Stomach (tissue), 9 donors: ENCODE results near the gene GRID2IP. TPM values are rescaled to one million over a fixed set of nuclear protein-coding genes. Genes with fewer than 3 reads are reported as not detected.

Source experiments
- DNase-seq, 2 donors: peaks; one replicate each; pipeline versions ENCODE4 v3.0.0 to v3.0.0-alpha.2; 2013 to 2019
- H3K27ac ChIP-seq, 5 donors: fragments of 200-600 bp in 4 of 5; sonication (generic) in 4 of 5; one replicate each; pipeline ENCODE4 v1.5.1; 2013 to 2019; ENCODE audit warnings: mild to moderate bottlenecking in 1 of 5, moderate library complexity in 1 of 5
- H3K27me3 ChIP-seq, 3 donors: fragments of 200-600 bp; sonication (generic); one replicate each; pipeline ENCODE4 v1.5.1; 2017 to 2019; ENCODE audit warnings: mixed run types in 1 of 3
- H3K36me3 ChIP-seq, 4 donors: fragments of 200-600 bp; sonication (generic); 1 replicate in 3 of 4; 2 replicates in 1 of 4; pipeline ENCODE4 v1.5.1; 2016 to 2019
- H3K4me1 ChIP-seq, 4 donors: fragments of 200-600 bp; sonication (generic); one replicate each; pipeline ENCODE4 v1.5.1; 2016 to 2019
- H3K4me3 ChIP-seq, 4 donors: fragments of 200-600 bp; sonication (generic) in 3 of 4; one replicate each; pipeline ENCODE4 v1.5.1; 2016 to 2019; ENCODE audit warnings: mild to moderate bottlenecking in 1 of 4
- H3K9me3 ChIP-seq, 4 donors: fragments of 200-600 bp; sonication (generic); one replicate each; pipeline ENCODE4 v1.5.1; 2016 to 2019
- EP300 ChIP-seq: sonication (generic); formaldehyde crosslinking; IDR thresholded peaks from one replicate; pipeline ENCODE4 v1.6.1; 2017; ENCODE audit warnings: antibody characterized with exemption
- POLR2A ChIP-seq, 4 donors: fragments of 450-650 bp; IDR thresholded peaks; one replicate each; pipeline ENCODE4 v1.6.1; 2016; ENCODE audit warnings: antibody characterized with exemption in 4 of 4, control low read depth in 2 of 4, mild to moderate bottlenecking in 1 of 4, moderate library complexity in 1 of 4
- POLR2AphosphoS5 ChIP-seq, 3 donors: sonication (generic); formaldehyde crosslinking; IDR thresholded peaks; one replicate each; pipeline ENCODE4 v1.6.1; 2016; ENCODE audit warnings: antibody characterized with exemption in 3 of 3
- WGBS, 5 donors: extraction: QIAGEN DNeasy Blood & Tissue Kit in 3 of 5; methylation state at CpG; one replicate each; pipeline versions ENCODE4 v1.1.5 to v1.1.7; 2013 to 2018; 5-methylcytosine and 5-hydroxymethylcytosine counted together
- intact Hi-C: fragments of 100-400 bp; cut with DNase I; formaldehyde crosslinking; loops from one replicate; pipeline ENCODE4 v1.15.1; 2023; ENCODE audit warnings: low total_unique reads
- polyA plus RNA-seq, 3 donors: library from polyadenylated mRNA; stranded (reverse); fragments of 200-250 nt; gene quantifications; one replicate each; pipeline ENCODE4 v1.2.3, GENCODE V29; 2013
- total RNA-seq, 5 donors: library from RNA; depleted of rRNA; stranded (reverse); fragments of >200 nt; gene quantifications; one replicate each; pipeline versions ENCODE4 v1.1.0 to v1.2.3, GENCODE V29; 2014 to 2016
- TF ChIP-seq, protein P1 (sequence below), 7 experiments: fragments of 450-650 bp in 4 of 7; fragments of 200-600 bp in 3 of 7; sonication (generic) in 3 of 7; IDR thresholded peaks; one replicate each; pipeline ENCODE4 v1.5.1; 2016 to 2019; ENCODE audit warnings: antibody characterized with exemption in 7 of 7, control low read depth in 2 of 7, mild to moderate bottlenecking in 1 of 7
- donor health status: healthy with polysubstance abuse.
- donor health status: Bipolar disorder and iron deficiency.
- donor health status: healthy.

GRID2IP gene
- total and polyA plus RNA-seq, 8 donors: 0.23 to 0.37 (median 0.25) TPM; not detected in 5

DNA sequence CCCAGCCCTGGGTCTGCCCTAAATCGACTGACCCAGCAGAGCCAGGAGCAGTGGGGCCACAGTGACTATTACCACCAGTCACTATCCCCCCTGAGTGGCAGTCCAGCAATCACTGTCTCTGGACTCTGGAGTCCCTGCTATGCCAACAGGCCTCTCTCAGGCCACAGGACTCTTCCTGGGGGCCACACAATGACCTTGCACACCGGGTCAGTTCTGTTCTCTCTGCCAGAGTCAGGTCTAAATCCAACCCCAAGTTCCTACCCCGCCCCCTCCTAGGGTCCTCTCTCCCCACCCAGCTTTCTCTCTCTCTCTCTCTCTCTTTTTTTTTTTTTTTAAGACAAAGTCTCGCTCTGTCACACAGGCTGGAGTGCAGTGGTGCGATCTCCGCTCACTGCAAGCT lies 21.6 kb downstream of the GRID2IP start:
- Histone ChIP-seq H3K27me3 (peaks cover 0 to 100% (median 56%) of the 10 kb centered on the region in 3 donors), H3K4me3 (no peak overlapping the region), H3K4me1 (peaks cover 9 to 23% (median 19%) of the 10 kb centered on the region in 4 donors), H3K9me3 (no peaks in the 10 kb centered on the region), H3K36me3 (no peaks in the 10 kb centered on the region), H3K27ac (no peak overlapping the region)
- TF ChIP-seq POLR2A (IDR thresholded peaks at IDR 0.05) (no peak), POLR2AphosphoS5 (IDR thresholded peaks at IDR 0.05) (no peak), EP300 (no peak)
- TF ChIP-seq, protein P1, sequence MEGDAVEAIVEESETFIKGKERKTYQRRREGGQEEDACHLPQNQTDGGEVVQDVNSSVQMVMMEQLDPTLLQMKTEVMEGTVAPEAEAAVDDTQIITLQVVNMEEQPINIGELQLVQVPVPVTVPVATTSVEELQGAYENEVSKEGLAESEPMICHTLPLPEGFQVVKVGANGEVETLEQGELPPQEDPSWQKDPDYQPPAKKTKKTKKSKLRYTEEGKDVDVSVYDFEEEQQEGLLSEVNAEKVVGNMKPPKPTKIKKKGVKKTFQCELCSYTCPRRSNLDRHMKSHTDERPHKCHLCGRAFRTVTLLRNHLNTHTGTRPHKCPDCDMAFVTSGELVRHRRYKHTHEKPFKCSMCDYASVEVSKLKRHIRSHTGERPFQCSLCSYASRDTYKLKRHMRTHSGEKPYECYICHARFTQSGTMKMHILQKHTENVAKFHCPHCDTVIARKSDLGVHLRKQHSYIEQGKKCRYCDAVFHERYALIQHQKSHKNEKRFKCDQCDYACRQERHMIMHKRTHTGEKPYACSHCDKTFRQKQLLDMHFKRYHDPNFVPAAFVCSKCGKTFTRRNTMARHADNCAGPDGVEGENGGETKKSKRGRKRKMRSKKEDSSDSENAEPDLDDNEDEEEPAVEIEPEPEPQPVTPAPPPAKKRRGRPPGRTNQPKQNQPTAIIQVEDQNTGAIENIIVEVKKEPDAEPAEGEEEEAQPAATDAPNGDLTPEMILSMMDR (IDR thresholded peaks at IDR 0.05): no peak
- intact Hi-C loops: no loop called here
- WGBS, 5 donors: 52 to 76% (median 62%) methylated on average over 5 to 6 of the region's 6 CpGs
- DNase-seq: no peak

DNA sequence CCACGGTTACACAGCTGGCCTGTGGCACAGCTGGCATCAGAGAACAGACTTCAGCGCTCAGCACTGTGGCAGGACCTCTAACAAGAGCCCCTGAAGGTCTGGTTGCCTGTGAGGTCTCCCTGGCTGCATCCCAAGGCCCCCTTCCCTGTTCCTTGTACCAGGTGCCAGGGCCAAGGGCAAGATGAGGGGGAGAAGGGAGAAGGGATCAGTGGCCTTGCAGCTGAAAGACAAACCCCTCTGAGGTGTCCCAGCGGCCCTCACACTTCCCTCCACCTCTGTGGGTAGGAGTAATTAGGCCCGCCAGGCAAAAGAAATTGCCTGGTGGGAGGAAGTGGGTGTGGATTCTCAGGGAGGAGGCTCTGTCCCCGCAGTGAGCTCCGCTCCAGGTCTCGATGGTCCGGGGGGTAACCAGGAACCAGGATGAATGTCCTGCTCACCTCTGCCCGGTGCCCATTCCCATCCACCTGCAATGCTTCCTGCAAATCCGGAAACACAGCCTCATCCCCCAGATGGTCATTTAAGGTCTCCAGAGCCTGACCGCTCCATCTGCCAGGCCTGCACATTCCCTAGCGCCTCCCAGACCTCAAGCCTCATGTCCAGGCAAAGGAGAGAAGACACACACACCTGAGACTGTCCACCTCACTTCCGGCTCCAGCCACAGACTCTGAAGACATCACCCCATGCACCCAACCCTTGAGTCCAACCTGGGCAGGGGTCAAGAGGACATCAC lies 22.7 kb downstream of the GRID2IP start:
- H3K27me3 ChIP-seq: peaks cover 0 to 100% (median 56%) of the 10 kb centered on the region in 3 donors
- no peaks in the 10 kb centered on the region for H3K9me3 ChIP-seq
- intact Hi-C loops: no loop called here
- WGBS, 5 donors: 68 to 82% (median 80%) methylated on average over 11 to 13 of the region's 13 CpGs
- H3K27ac ChIP-seq: no peak overlapping the region
- H3K36me3 ChIP-seq: no peaks in the 10 kb centered on the region
- H3K4me3 ChIP-seq: no peak overlapping the region
- peaks cover 9 to 23% (median 19%) of the 10 kb centered on the region in 4 donors for H3K4me1 ChIP-seq
- TF ChIP-seq POLR2AphosphoS5 (IDR thresholded peaks at IDR 0.05): no peak
- DNase-seq: no peak

GRCh38 chr7:6526997-6527378 lies 24.3 kb downstream of the GRID2IP start:
- Histone ChIP-seq H3K27me3 (peaks cover 0 to 97% (median 56%) of the 10 kb centered on the region in 3 donors), H3K36me3 (no peaks in the 10 kb centered on the region), H3K9me3 (no peaks in the 10 kb centered on the region), H3K27ac (no peak overlapping the region), H3K4me3 (peak overlapping the region; percentile 25 to 48 (median 42)), H3K4me1 (peaks cover 9 to 23% (median 19%) of the 10 kb centered on the region in 4 donors)
- intact Hi-C loops: no loop called here
- DNase-seq: no peak
- 24 to 42% (median 28%) methylated on average over 9 to 12 of the region's 12 CpGs for WGBS, 5 donors
- TF ChIP-seq EP300: no peak
- no peak for TF ChIP-seq POLR2AphosphoS5 (IDR thresholded peaks at IDR 0.05)
- TF ChIP-seq POLR2A (IDR thresholded peaks at IDR 0.05): no peak

DNA sequence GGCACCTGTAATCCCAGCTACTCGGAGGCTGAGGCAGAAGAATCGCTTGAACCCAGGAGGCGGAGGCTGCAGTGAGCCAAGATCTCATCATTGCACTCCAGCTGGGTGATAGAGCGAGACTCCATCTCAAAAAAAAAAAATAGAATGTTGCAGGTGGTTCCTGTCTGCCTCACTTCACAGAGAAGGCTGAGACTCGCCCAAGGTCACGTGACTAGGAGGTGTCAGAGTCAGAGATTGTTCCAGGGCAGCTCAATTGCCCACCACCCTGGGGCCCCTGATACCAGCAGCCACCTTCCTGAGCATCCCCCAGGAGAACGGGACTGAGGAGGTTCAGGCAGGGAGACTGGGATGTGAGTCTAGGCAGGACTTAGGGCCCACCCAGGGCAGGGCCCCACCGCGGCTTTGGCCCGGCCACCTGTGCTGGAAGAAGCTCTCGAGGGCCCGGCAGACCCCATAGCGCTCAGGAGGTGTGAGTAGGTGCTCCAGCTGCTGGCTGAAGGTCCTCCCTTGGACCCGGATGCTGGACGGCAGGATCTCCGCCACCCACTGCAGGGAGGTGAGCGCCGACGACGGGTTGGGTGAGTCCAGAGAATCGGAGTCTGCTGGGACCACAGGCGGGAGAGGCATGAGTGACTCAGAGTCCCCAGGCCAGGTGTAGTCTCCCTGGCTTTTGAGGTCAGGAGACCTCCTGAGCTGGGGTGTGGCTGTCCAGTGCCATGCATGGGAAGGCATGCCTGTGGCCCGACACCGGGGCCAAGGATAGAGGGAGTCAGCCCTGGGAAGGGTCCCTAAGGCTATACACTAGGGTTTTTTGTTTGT lies 30.9 kb downstream of the GRID2IP start:
- TF ChIP-seq POLR2A (IDR thresholded peaks at IDR 0.05) (no peak), POLR2AphosphoS5 (IDR thresholded peaks at IDR 0.05) (no peak), EP300 (no peak)
- TF ChIP-seq, protein P1 (IDR thresholded peaks at IDR 0.05): no peak
- H3K27ac ChIP-seq: no peak overlapping the region
- DNase-seq: no peak
- intact Hi-C loops: no loop called here
- H3K9me3 ChIP-seq: no peaks in the 10 kb centered on the region
- peaks cover 0 to 10% (median 4%) of the 10 kb centered on the region in 4 donors for H3K4me1 ChIP-seq
- H3K27me3 ChIP-seq: peaks cover 0 to 47% (median 12%) of the 10 kb centered on the region in 3 donors
- WGBS, 5 donors: 70 to 82% (median 79%) methylated on average over 9 to 24 of the region's 24 CpGs
- no peak overlapping the region for H3K4me3 ChIP-seq
- H3K36me3 ChIP-seq: no peaks in the 10 kb centered on the region

GRCh38 chr7:6516387-6516983 lies 34.8 kb downstream of the GRID2IP start:
- H3K27me3 ChIP-seq: peaks cover 0 to 13% (median 11%) of the 10 kb centered on the region in 3 donors
- DNase-seq: peak; percentile 87 to 93
- TF ChIP-seq, protein P1 (IDR thresholded peaks at IDR 0.05): peak in 5 of 7 experiments; percentile 49 to 88 (median 77)
- no peak for TF ChIP-seq POLR2A (IDR thresholded peaks at IDR 0.05)
- no peaks in the 10 kb centered on the region for H3K36me3 ChIP-seq
- no peaks in the 10 kb centered on the region for H3K9me3 ChIP-seq
- H3K4me3 ChIP-seq: peak overlapping the region; percentile 11 to 28 (median 24)
- intact Hi-C loops: no loop called here
- 16 to 22% (median 18%) methylated on average over 14 to 17 of the region's 17 CpGs for WGBS, 5 donors
- peaks cover 0 to 10% (median 4%) of the 10 kb centered on the region in 4 donors for H3K4me1 ChIP-seq
- H3K27ac ChIP-seq: peak overlapping the region in 1 of 5 donors; percentile 29
